SK-N-SH treated with all-trans-retinoic acid at 6 μM for 48 hours (cell line): Measurements from ENCODE around the gene PRKG1.

Experiments used
- CREB5 ChIP-seq: fragments of 250-450 bp; sonication (Bioruptor Pico); IDR thresholded peaks from 2 replicates; pipeline ENCODE4 v1.5.1; 2020; ENCODE audit warnings: low read depth, mild to moderate bottlenecking, moderate library complexity
- RARB ChIP-seq: fragments of 250-450 bp; sonication (Bioruptor Pico); IDR thresholded peaks from 2 replicates; pipeline ENCODE4 v1.8.0; 2021; ENCODE audit warnings: mild to moderate bottlenecking, moderate library complexity
- TOX ChIP-seq: fragments of 250-450 bp; sonication (Bioruptor Pico); IDR thresholded peaks from 2 replicates; pipeline ENCODE4 v1.8.0; 2021; ENCODE audit warnings: mild to moderate bottlenecking, moderate library complexity, borderline replicate concordance
- ZFP3 ChIP-seq: fragments of 250-450 bp; sonication (Bioruptor Pico); IDR thresholded peaks from 2 replicates; pipeline ENCODE4 v1.5.0; 2020; ENCODE audit warnings: mild to moderate bottlenecking, moderate library complexity

GRCh38 chr10:51542853-51543252 is 468.6 kb downstream of the PRKG1 start:
- TF ChIP-seq CREB5 (CRISPR knock-in tag) (no peak), RARB (no peak), ZFP3 (CRISPR knock-in tag) (no peak), TOX (CRISPR knock-in tag) (no peak)
